IPS-NIHi11 (cell line): ENCODE data around the gene RBM33.

Experiments used
- DNase-seq: peaks from one replicate; pipeline ENCODE4 v3.0.0; 2012; ENCODE audit warnings: mixed read lengths, low spot score

The RBM33 gene

GRCh38 chr7:155824227-155824886 is 179.9 kb downstream of the RBM33 start:
- DNase-seq, result no peak

DNA sequence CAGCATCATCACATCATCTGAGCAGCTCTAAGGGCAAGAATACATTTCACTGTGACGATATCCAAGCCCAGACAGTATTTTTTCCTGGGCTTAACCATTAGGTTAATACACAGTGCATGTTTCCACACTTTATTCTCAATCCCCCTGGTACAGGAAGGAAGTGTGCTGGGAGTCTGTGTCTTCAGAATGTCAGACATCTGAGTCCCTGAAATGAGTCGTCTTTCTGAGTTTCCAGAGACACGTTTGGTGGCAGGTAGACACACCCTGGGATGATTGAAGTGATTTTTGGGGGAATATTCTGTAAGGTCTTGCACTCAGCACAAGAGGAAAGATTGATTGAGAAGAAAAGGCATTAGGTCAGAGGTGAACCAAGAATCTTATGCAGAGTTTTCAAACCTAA is 180.9 kb downstream of the RBM33 start:
- DNase-seq, result no peak

GRCh38 chr7:155829796-155830470 is 185.5 kb downstream of the RBM33 start:
- no peak for DNase-seq
